CD4-positive, alpha-beta T cell (primary cell): ENCODE data around the gene HIRIP3. TPM values are rescaled to one million over a fixed set of nuclear protein-coding genes. Genes with fewer than 3 reads are reported as not detected.

Experiments used
- ATAC-seq: fragments of 200-7000 bp; cut with Tn5 transposase; one replicate; pipeline ENCODE4 v1.10.0; 2022; ENCODE audit warnings: mild to moderate bottlenecking; ENCODE audit not compliant: poor library complexity
- CTCF ChIA-PET: fragments of 350-600 bp; sonication (Branson Sonifier 250); formaldehyde crosslinking; loops from one replicate; lab custom pipeline; 2021; ENCODE audit warnings: antibody characterized with exemption, inconsistent platforms; lab: Charles Lee
- POLR2A ChIA-PET: fragments of 350-600 bp; sonication (Branson Sonifier 250); formaldehyde crosslinking; loops from one replicate; lab custom pipeline; 2021; ENCODE audit warnings: antibody characterized with exemption, inconsistent platforms; lab: Charles Lee
- DNase-seq, 14 experiments: peaks; one replicate each; pipeline ENCODE4 v3.0.0-alpha.2; 2013 to 2020; ENCODE audit warnings: mixed read lengths in 2 of 14
- H3K27ac ChIP-seq, 2 donors: one replicate each; pipeline versions ENCODE4 v1.5.1 to v1.7.0; 2013; ENCODE audit warnings: low read length in 2 of 2, low read depth in 1 of 2, mild to moderate bottlenecking in 1 of 2
- H3K27me3 ChIP-seq, 2 experiments: 1 replicate in 1 of 2; 2 replicates in 1 of 2; pipeline versions ENCODE4 v1.6.1 to v1.7.0; 2013; ENCODE audit warnings: low read length in 2 of 2, control low read depth in 1 of 2, mild to moderate bottlenecking in 1 of 2, moderate library complexity in 1 of 2; ENCODE audit not compliant: insufficient read depth in 2 of 2, control insufficient read depth in 1 of 2
- H3K36me3 ChIP-seq: one replicate; pipeline ENCODE4 v1.6.1; 2013; ENCODE audit warnings: low read length, control low read depth; ENCODE audit not compliant: insufficient read depth
- H3K4me1 ChIP-seq: one replicate; pipeline ENCODE4 v1.6.1; 2013; ENCODE audit warnings: low read length, control low read depth; ENCODE audit not compliant: insufficient read depth
- H3K4me3 ChIP-seq: one replicate; pipeline ENCODE4 v1.5.1; 2013; ENCODE audit warnings: mild to moderate bottlenecking, low read length, moderate library complexity
- H3K9me3 ChIP-seq, 2 experiments: 1 replicate in 1 of 2; 2 replicates in 1 of 2; pipeline versions ENCODE4 v1.6.1 to v1.7.0; 2013; ENCODE audit warnings: low read length in 2 of 2, mild to moderate bottlenecking in 2 of 2, control low read depth in 1 of 2, moderate library complexity in 1 of 2; ENCODE audit not compliant: control insufficient read depth in 1 of 2, insufficient read depth in 1 of 2
- H3K27ac Mint-ChIP-seq: one replicate; pipeline ENCODE4 v1.8.0; 2020; ENCODE audit warnings: mixed read lengths
- H3K27me3 Mint-ChIP-seq: one replicate; pipeline ENCODE4 v1.8.0; 2021; ENCODE audit warnings: mixed read lengths
- H3K36me3 Mint-ChIP-seq: one replicate; pipeline ENCODE4 v1.8.0; 2021; ENCODE audit warnings: low read depth, mixed read lengths
- H3K4me1 Mint-ChIP-seq: one replicate; pipeline ENCODE4 v1.8.0; 2021; ENCODE audit warnings: low read depth, mixed read lengths
- H3K4me3 Mint-ChIP-seq: one replicate; pipeline ENCODE4 v1.8.0; 2020; ENCODE audit warnings: mild to moderate bottlenecking, mixed read lengths
- H3K9me3 Mint-ChIP-seq: one replicate; pipeline ENCODE4 v1.8.0; 2020; ENCODE audit warnings: mixed read lengths
- CTCF ChIP-seq: fragments of 200-600 bp; IDR thresholded peaks from one replicate; pipeline ENCODE4 v1.8.0; 2022; ENCODE audit warnings: antibody characterized with exemption, mild to moderate bottlenecking
- intact Hi-C, 2 experiments: fragments of 100-400 bp; cut with DNase I in 1 of 2; cut with micrococcal nuclease in 1 of 2; formaldehyde crosslinking; loops; one replicate each; pipeline versions ENCODE4 v1.15.1 to v1.9.0; 2023 to 2025; cut with DNase I, micrococcal nuclease
- total RNA-seq, 174 experiments: library from RNA in 2 of 174; stranded (reverse) in 2 of 174; gene quantifications; one replicate each; pipeline ENCODE4 v1.2.3 and lab custom pipeline; 2021 to 2026

Gene HIRIP3
- total RNA-seq, 2 experiments from 2014 or later, result 8.5 to 11.8 TPM

GRCh38 chr16:30011714-30012504 is 16.5 kb upstream of the HIRIP3 start:
- H3K27ac ChIP-seq, result no peak overlapping the region
- intact Hi-C loops, result no loop called here
- Mint-ChIP-seq H3K27me3 (peaks cover 26% of the 10 kb centered on the region), H3K36me3 (no peaks in the 10 kb centered on the region), H3K27ac (no peak overlapping the region), H3K4me3 (peak overlapping the region; percentile 89), H3K4me1 (peaks cover 11% of the 10 kb centered on the region), H3K9me3 (no peaks in the 10 kb centered on the region)
- TF ChIP-seq CTCF, result no peak
- peaks cover 19 to 20% of the 10 kb centered on the region in 2 experiments for H3K27me3 ChIP-seq
- peak overlapping the region; percentile 12 for H3K4me3 ChIP-seq
- H3K4me1 ChIP-seq, result peaks cover 19% of the 10 kb centered on the region
- ATAC-seq (no peak), DNase-seq (no peak)
- no peaks in the 10 kb centered on the region for H3K36me3 ChIP-seq
- CTCF ChIA-PET, result no interaction called here
- POLR2A ChIA-PET, result no interaction called here
- peaks cover 0 to 17% of the 10 kb centered on the region in 2 experiments for H3K9me3 ChIP-seq

GRCh38 chr16:30010844-30011713 is 15.7 kb upstream of the HIRIP3 start, which contains the start of gene DOC2A:
TSS of gene DOC2A (minus strand) at chr16:30011027. CDS start at chr16:30010222, 805 bp downstream.
- no peak within 1 kb of the TSS for H3K27ac ChIP-seq
- H3K4me3 ChIP-seq, result peak within 1 kb of the TSS; percentile 47
- DNase-seq (peak in 9 of 14 experiments; percentile 20 to 59 (median 34)), ATAC-seq (peak; percentile 85)
- no peak for TF ChIP-seq CTCF
- POLR2A ChIA-PET, result interaction anchor here (0.7 kb wide), 1 partner anchor 14 kb away, joined by 3 read pairs; no protein-coding TSS in a partner anchor
- H3K4me1 Mint-ChIP-seq, result peaks cover 11% of the 10 kb centered on the region
- H3K9me3 Mint-ChIP-seq, result no peaks in the 10 kb centered on the region
- H3K4me3 Mint-ChIP-seq, result peak within 1 kb of the TSS; percentile 89
- H3K27me3 Mint-ChIP-seq, result peaks cover 22% of the 10 kb centered on the region
- peaks cover 19 to 20% of the 10 kb centered on the region in 2 experiments for H3K27me3 ChIP-seq
- intact Hi-C loops, result no loop called here
- H3K27ac Mint-ChIP-seq, result no peak within 1 kb of the TSS
- H3K36me3 ChIP-seq, result no peaks in the 10 kb centered on the region
- H3K36me3 Mint-ChIP-seq, result no peaks in the 10 kb centered on the region
- peaks cover 0 to 17% of the 10 kb centered on the region in 2 experiments for H3K9me3 ChIP-seq
- peaks cover 19% of the 10 kb centered on the region for H3K4me1 ChIP-seq
- CTCF ChIA-PET, result no interaction called here

- Histone ChIP-seq H3K4me3 (peak overlapping the region; percentile 34), H3K36me3 (no peaks in the 10 kb centered on the region), H3K4me1 (peaks cover 21% of the 10 kb centered on the region), H3K27me3 (peaks cover 19 to 20% of the 10 kb centered on the region in 2 experiments), H3K27ac (no peak overlapping the region), H3K9me3 (peaks cover 0 to 17% of the 10 kb centered on the region in 2 experiments)
- H3K36me3 Mint-ChIP-seq, result no peaks in the 10 kb centered on the region
- no peak for TF ChIP-seq CTCF
- peak overlapping the region; percentile 76 for H3K4me3 Mint-ChIP-seq
- ATAC-seq (no peak), DNase-seq (no peak)
- intact Hi-C loops, result loop anchor here in 1 of 2 experiments (5.0 kb wide), 1 partner anchor 308 kb away; no protein-coding TSS in a partner anchor
- ChIA-PET CTCF (no interaction called here), POLR2A (interaction anchor here (0.7 kb wide), 1 partner anchor 344 kb away, joined by 4 read pairs; no protein-coding TSS in a partner anchor)
- H3K27ac Mint-ChIP-seq, result no peak overlapping the region
- peaks cover 16% of the 10 kb centered on the region for H3K4me1 Mint-ChIP-seq
- peaks cover 22% of the 10 kb centered on the region for H3K27me3 Mint-ChIP-seq
- H3K9me3 Mint-ChIP-seq, result no peaks in the 10 kb centered on the region
Measured at GRCh38 chr16:30009990-30010843, 14.8 kb upstream of the HIRIP3 start.
